Tibial nerve (tissue), 4 donors: Measurements from ENCODE around the gene GRM4. TPM values are rescaled to one million over a fixed set of nuclear protein-coding genes. Genes with fewer than 3 reads are reported as not detected.

Experiments used
- DNase-seq, 2 donors: peaks; one replicate each; pipeline ENCODE4 v3.0.0-alpha.2; 2019; ENCODE audit warnings: low spot score in 2 of 2
- H3K27ac ChIP-seq, 4 donors: fragments of 200-600 bp; sonication (generic) in 3 of 4; one replicate each; pipeline ENCODE4 v1.5.1; 2017 to 2019; ENCODE audit warnings: mild to moderate bottlenecking in 1 of 4
- H3K27me3 ChIP-seq, 2 donors: fragments of 200-600 bp; sonication (generic) in 1 of 2; one replicate each; pipeline versions ENCODE4 v1.5.1 to v1.6.0; 2017 to 2019
- H3K36me3 ChIP-seq, 3 donors: fragments of 200-600 bp; sonication (generic); one replicate each; pipeline ENCODE4 v1.5.1; 2018 to 2019
- H3K4me1 ChIP-seq, 4 donors: fragments of 200-600 bp; sonication (generic) in 3 of 4; one replicate each; pipeline ENCODE4 v1.5.1; 2017 to 2019
- H3K4me3 ChIP-seq, 4 donors: fragments of 200-600 bp; sonication (generic) in 3 of 4; one replicate each; pipeline ENCODE4 v1.5.1; 2017 to 2019; ENCODE audit warnings: mild to moderate bottlenecking in 1 of 4, moderate library complexity in 1 of 4
- H3K9me3 ChIP-seq, 4 donors: fragments of 200-600 bp; sonication (generic) in 3 of 4; one replicate each; pipeline ENCODE4 v1.5.1; 2017 to 2019
- EP300 ChIP-seq, 2 donors: sonication (generic); formaldehyde crosslinking; IDR thresholded peaks; one replicate each; pipeline ENCODE4 v1.6.1; 2017; ENCODE audit warnings: antibody characterized with exemption in 2 of 2, mild to moderate bottlenecking in 1 of 2
- POLR2A ChIP-seq, 2 donors: fragments of 450-650 bp; IDR thresholded peaks; one replicate each; pipeline ENCODE4 v1.6.1; 2017; ENCODE audit warnings: antibody characterized with exemption in 2 of 2, mild to moderate bottlenecking in 2 of 2, moderate library complexity in 2 of 2
- WGBS, 2 donors: methylation state at CpG; one replicate each; pipeline ENCODE4 v1.1.5; 2018; 5-methylcytosine and 5-hydroxymethylcytosine counted together
- total RNA-seq, 4 donors: library from RNA; depleted of rRNA; stranded (reverse); fragments of >200 nt; gene quantifications; one replicate each; pipeline ENCODE4 v1.1.0, GENCODE V29; 2016
- TF ChIP-seq, protein P1 (sequence below), 5 experiments: fragments of 200-600 bp in 3 of 5; fragments of 450-650 bp in 2 of 5; sonication (generic) in 3 of 5; IDR thresholded peaks; one replicate each; pipeline ENCODE4 v1.5.1; 2016 to 2019; ENCODE audit warnings: antibody characterized with exemption in 5 of 5, mild to moderate bottlenecking in 3 of 5, moderate library complexity in 2 of 5

GRM4 gene
- total RNA-seq, 4 donors from 2014 or later, result not detected

- no peaks in the 10 kb centered on the region for H3K4me1 ChIP-seq
- no peak overlapping the region for H3K4me3 ChIP-seq
- TF ChIP-seq POLR2A (IDR thresholded peaks at IDR 0.05) (no peak), EP300 (IDR thresholded peaks at IDR 0.05) (no peak)
- TF ChIP-seq, protein P1, sequence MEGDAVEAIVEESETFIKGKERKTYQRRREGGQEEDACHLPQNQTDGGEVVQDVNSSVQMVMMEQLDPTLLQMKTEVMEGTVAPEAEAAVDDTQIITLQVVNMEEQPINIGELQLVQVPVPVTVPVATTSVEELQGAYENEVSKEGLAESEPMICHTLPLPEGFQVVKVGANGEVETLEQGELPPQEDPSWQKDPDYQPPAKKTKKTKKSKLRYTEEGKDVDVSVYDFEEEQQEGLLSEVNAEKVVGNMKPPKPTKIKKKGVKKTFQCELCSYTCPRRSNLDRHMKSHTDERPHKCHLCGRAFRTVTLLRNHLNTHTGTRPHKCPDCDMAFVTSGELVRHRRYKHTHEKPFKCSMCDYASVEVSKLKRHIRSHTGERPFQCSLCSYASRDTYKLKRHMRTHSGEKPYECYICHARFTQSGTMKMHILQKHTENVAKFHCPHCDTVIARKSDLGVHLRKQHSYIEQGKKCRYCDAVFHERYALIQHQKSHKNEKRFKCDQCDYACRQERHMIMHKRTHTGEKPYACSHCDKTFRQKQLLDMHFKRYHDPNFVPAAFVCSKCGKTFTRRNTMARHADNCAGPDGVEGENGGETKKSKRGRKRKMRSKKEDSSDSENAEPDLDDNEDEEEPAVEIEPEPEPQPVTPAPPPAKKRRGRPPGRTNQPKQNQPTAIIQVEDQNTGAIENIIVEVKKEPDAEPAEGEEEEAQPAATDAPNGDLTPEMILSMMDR (IDR thresholded peaks at IDR 0.05), result no peak
- peaks cover 0 to 57% of the 10 kb centered on the region in 2 donors for H3K27me3 ChIP-seq
- H3K27ac ChIP-seq, result no peak overlapping the region
- no peak for DNase-seq
- WGBS, 2 donors, result 11 to 14% methylated on average over 11 of the region's 11 CpGs
- no peaks in the 10 kb centered on the region for H3K9me3 ChIP-seq
- no peaks in the 10 kb centered on the region for H3K36me3 ChIP-seq
These were observed 14.3 kb downstream of the GRM4 start for GRCh38 chr6:34131326-34132290.

- no peak for DNase-seq
- Histone ChIP-seq H3K27ac (no peak overlapping the region), H3K27me3 (peaks cover 0 to 53% of the 10 kb centered on the region in 2 donors), H3K9me3 (no peaks in the 10 kb centered on the region), H3K4me1 (no peaks in the 10 kb centered on the region), H3K4me3 (no peak overlapping the region), H3K36me3 (no peaks in the 10 kb centered on the region)
- 57 to 68% methylated on average over 5 of the region's 5 CpGs for WGBS, 2 donors
- TF ChIP-seq, protein P1 (IDR thresholded peaks at IDR 0.05), result no peak
- TF ChIP-seq POLR2A (IDR thresholded peaks at IDR 0.05) (no peak), EP300 (IDR thresholded peaks at IDR 0.05) (no peak)
These were observed 15.0 kb downstream of the GRM4 start for GRCh38 chr6:34130862-34131261.

- H3K36me3 ChIP-seq, result no peaks in the 10 kb centered on the region
- H3K4me3 ChIP-seq, result no peak overlapping the region
- DNase-seq, result no peak
- no peaks in the 10 kb centered on the region for H3K9me3 ChIP-seq
- H3K27ac ChIP-seq, result no peak overlapping the region
- TF ChIP-seq, protein P1 (IDR thresholded peaks at IDR 0.05), result no peak
- TF ChIP-seq EP300 (IDR thresholded peaks at IDR 0.05) (no peak), POLR2A (IDR thresholded peaks at IDR 0.05) (no peak)
- peaks cover 0 to 53% of the 10 kb centered on the region in 2 donors for H3K27me3 ChIP-seq
- no peaks in the 10 kb centered on the region for H3K4me1 ChIP-seq
- 16 to 20% methylated on average over 5 of the region's 5 CpGs for WGBS, 2 donors
These were observed 16.1 kb downstream of the GRM4 start for GRCh38 chr6:34129753-34130152.

DNA sequence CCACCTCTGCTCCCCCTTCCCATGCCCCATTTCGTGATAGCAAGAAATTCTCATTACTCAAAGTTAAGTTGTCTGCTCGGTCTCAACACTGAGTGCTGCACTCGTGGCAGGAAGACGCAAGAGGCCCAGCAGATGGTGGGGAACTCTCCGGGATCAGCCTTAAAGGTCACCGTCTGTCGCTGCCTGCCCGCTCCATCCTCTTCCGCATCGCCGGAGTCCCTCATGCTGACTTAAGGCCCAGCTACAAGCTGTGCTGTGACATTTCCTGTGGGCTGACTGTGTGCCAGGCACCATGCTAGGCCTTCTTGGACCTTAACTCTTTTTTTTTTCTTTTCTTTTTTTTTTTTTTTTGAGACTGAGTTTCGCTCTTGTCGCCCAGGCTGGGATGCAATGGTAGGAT, 17.8 kb downstream of the GRM4 start:
- Histone ChIP-seq H3K27ac (no peak overlapping the region), H3K36me3 (no peaks in the 10 kb centered on the region), H3K27me3 (peaks cover 0 to 50% of the 10 kb centered on the region in 2 donors), H3K4me3 (no peak overlapping the region), H3K9me3 (no peaks in the 10 kb centered on the region), H3K4me1 (no peaks in the 10 kb centered on the region)
- DNase-seq, result no peak
- TF ChIP-seq, protein P1 (IDR thresholded peaks at IDR 0.05), result no peak
- TF ChIP-seq EP300 (IDR thresholded peaks at IDR 0.05), result no peak
- TF ChIP-seq POLR2A (IDR thresholded peaks at IDR 0.05), result no peak
- WGBS, 2 donors, result 77 to 79% methylated on average over 13 of the region's 13 CpGs

DNA sequence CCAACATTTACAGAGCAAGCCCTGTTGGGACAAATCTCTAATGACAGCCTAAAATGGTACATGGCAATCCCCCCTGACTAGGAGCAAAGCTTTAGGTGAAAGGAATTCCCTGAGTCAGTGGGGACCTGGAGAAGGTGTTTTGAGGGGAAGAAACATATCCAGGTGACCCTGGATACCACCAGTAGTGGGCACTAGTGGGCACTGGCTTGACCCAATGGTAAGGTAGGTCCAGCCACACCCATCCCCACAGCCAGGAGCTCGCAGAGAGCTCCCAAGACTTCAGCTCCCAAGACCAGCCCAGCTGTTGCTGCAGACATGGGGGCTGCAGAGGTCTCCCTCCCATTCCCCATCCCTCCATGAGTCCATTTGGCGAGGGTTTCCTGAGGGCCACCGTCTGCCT, 19.5 kb downstream of the GRM4 start:
- WGBS, 2 donors, result 35 to 38% methylated on average over 3 of the region's 3 CpGs
- H3K4me3 ChIP-seq, result no peak overlapping the region
- TF ChIP-seq, protein P1 (IDR thresholded peaks at IDR 0.05), result no peak
- no peak for TF ChIP-seq POLR2A (IDR thresholded peaks at IDR 0.05)
- H3K4me1 ChIP-seq, result no peaks in the 10 kb centered on the region
- H3K9me3 ChIP-seq, result no peaks in the 10 kb centered on the region
- peaks cover 0 to 38% of the 10 kb centered on the region in 2 donors for H3K27me3 ChIP-seq
- no peak overlapping the region for H3K27ac ChIP-seq
- no peaks in the 10 kb centered on the region for H3K36me3 ChIP-seq
- DNase-seq, result no peak
